Panc1 (cell line): ENCODE results near the gene VAMP5. TPM values are rescaled to one million over a fixed set of nuclear protein-coding genes. Genes with fewer than 3 reads are reported as not detected.

Experiments used
- ATAC-seq: fragments of 200-7000 bp; cut with Tn5 transposase; 2 replicates; pipeline ENCODE4 v1.9.1; 2020; ENCODE audit warnings: mild to moderate bottlenecking, moderate library complexity
- BruUV-seq: library from RNA; stranded (reverse); fragments of 400-500 nt; replicated peaks from 2 replicates; lab custom pipeline; 2021; lab: Mats Ljungman, UMichigan
- CTCF ChIA-PET: fragments of 300-600 bp; sonication (Branson Sonifier 250); formaldehyde crosslinking; loops from one replicate; lab custom pipeline; 2022; ENCODE audit warnings: antibody characterized with exemption; lab: Charles Lee
- POLR2A ChIA-PET: fragments of 300-600 bp; sonication (Branson Sonifier 250); formaldehyde crosslinking; loops from one replicate; lab custom pipeline; 2022; ENCODE audit warnings: antibody characterized with exemption; lab: Charles Lee
- DNase-seq: peaks from one replicate; pipeline ENCODE4 v3.0.0-alpha.2; 2010; ENCODE audit warnings: low read depth, low spot score
- H3K27ac ChIP-seq: 2 replicates; pipeline ENCODE4 v1.5.1; 2011; ENCODE audit warnings: mild to moderate bottlenecking, low read length, inconsistent platforms
- H3K27me3 ChIP-seq: fragments of 200-500 bp; sonication (Bioruptor generic); 2 replicates; pipeline ENCODE4 v1.6.0; 2014; ENCODE audit warnings: low read length, inconsistent platforms; ENCODE audit not compliant: control insufficient read depth, insufficient read depth
- H3K36me3 ChIP-seq: fragments of 200-500 bp; sonication (Bioruptor generic); 2 replicates; pipeline ENCODE4 v1.5.1; 2014; ENCODE audit warnings: inconsistent platforms, mild to moderate bottlenecking, low read length, moderate library complexity; ENCODE audit not compliant: control insufficient read depth, insufficient read depth
- H3K4me1 ChIP-seq: 2 replicates; pipeline ENCODE4 v1.5.1; 2011; ENCODE audit warnings: inconsistent platforms, mild to moderate bottlenecking, low read length, moderate library complexity; ENCODE audit not compliant: control insufficient read depth, insufficient read depth
- H3K4me3 ChIP-seq, 2 experiments: 2 replicates each; pipeline ENCODE4 v1.5.1; 2011 to 2012; ENCODE audit warnings: low read depth in 2 of 2, low read length in 2 of 2, mild to moderate bottlenecking in 2 of 2, inconsistent platforms in 1 of 2, moderate library complexity in 1 of 2
- H3K9me3 ChIP-seq: fragments of 200-500 bp; sonication (Bioruptor generic); 2 replicates; pipeline ENCODE4 v1.5.1; 2014; ENCODE audit warnings: low read depth, mild to moderate bottlenecking, inconsistent platforms, low read length, moderate library complexity; ENCODE audit not compliant: control insufficient read depth, insufficient read depth
- POLR2AphosphoS5 ChIP-seq: IDR thresholded peaks from 2 replicates; pipeline ENCODE4 v1.6.1; 2012; ENCODE audit warnings: mild to moderate bottlenecking, low read depth, low read length, moderate library complexity
- SIN3A ChIP-seq: IDR thresholded peaks from 2 replicates; pipeline ENCODE4 v1.6.1; 2012; ENCODE audit warnings: low read depth, mild to moderate bottlenecking, low read length, moderate library complexity, borderline replicate concordance; ENCODE audit not compliant: insufficient read depth
- TCF7L2 ChIP-seq: IDR thresholded peaks from 2 replicates; pipeline ENCODE4 v1.6.1; 2011; ENCODE audit warnings: mild to moderate bottlenecking, low read depth, low read length, inconsistent platforms
- in situ Hi-C: cut with HindIII; loops from 2 replicates; pipeline ENCODE4 v1.10.0; 2016; ENCODE audit warnings: low sequenced_read_pairs, low pct_unique_long_range_greater_than_20kb
- intact Hi-C: fragments of 100-400 bp; cut with micrococcal nuclease; formaldehyde crosslinking; loops from one replicate; pipeline ENCODE4 v1.10.0; 2022; ENCODE audit not compliant: unreplicated experiment
- total RNA-seq: library from RNA; stranded (reverse); gene quantifications from one replicate; pipeline ENCODE4 v1.2.1, GENCODE V29; 2021; ENCODE audit not compliant: unreplicated experiment
- TF ChIP-seq, protein P1 (sequence below): fragments of 450-650 bp; IDR thresholded peaks from 2 replicates; pipeline ENCODE4 v1.5.1; 2017; ENCODE audit warnings: mild to moderate bottlenecking
- TF ChIP-seq, protein P2 (sequence below), 2 experiments: IDR thresholded peaks; 2 replicates each; pipeline ENCODE4 v1.6.1; 2011 to 2012; ENCODE audit warnings: low read depth in 2 of 2, control low read depth in 1 of 2, low read length in 1 of 2, mild to moderate bottlenecking in 1 of 2, moderate library complexity in 1 of 2; ENCODE audit not compliant: insufficient read depth in 1 of 2

VAMP5 gene
- total RNA-seq, 1 experiment from 2014 or later = 21.3 TPM

DNA sequence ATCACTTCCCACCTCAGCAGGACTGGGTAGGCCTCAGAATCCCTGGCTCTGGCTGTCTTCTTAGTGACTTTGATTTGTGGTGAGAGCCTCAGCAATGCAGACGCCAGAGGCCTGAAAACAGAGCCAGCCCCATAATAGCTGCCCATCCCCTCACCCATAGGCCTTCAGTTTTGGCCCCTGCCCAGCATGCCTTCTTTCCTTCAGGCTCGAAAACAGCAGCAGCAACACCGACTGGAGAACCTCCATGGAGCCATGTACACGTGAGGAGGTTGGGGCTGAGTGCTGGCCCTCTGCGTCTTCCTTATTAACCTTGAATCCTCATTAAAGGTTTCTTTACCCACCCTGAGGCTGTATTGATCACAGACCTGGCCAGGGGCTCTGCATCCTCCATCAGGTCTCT lies 13.0 kb downstream of the VAMP5 start:
- TSS peak; percentile 81 for BruUV-seq
- Histone ChIP-seq H3K9me3 (no peaks in the 10 kb centered on the region), H3K4me3 (peak overlapping the region in 1 of 2 experiments; percentile 91; a peak in 2 of 4 replicates), H3K36me3 (peaks cover 2% of the 10 kb centered on the region; the same call in 1 of the 2 replicates), H3K27me3 (no peaks in the 10 kb centered on the region), H3K27ac (peak overlapping the region; percentile 96), H3K4me1 (peaks cover 44% of the 10 kb centered on the region)
- in situ Hi-C loops (no loop called here), intact Hi-C loops (no loop called here)
- no peak for ATAC-seq
- TF ChIP-seq, protein P1, sequence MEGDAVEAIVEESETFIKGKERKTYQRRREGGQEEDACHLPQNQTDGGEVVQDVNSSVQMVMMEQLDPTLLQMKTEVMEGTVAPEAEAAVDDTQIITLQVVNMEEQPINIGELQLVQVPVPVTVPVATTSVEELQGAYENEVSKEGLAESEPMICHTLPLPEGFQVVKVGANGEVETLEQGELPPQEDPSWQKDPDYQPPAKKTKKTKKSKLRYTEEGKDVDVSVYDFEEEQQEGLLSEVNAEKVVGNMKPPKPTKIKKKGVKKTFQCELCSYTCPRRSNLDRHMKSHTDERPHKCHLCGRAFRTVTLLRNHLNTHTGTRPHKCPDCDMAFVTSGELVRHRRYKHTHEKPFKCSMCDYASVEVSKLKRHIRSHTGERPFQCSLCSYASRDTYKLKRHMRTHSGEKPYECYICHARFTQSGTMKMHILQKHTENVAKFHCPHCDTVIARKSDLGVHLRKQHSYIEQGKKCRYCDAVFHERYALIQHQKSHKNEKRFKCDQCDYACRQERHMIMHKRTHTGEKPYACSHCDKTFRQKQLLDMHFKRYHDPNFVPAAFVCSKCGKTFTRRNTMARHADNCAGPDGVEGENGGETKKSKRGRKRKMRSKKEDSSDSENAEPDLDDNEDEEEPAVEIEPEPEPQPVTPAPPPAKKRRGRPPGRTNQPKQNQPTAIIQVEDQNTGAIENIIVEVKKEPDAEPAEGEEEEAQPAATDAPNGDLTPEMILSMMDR = no peak
- TF ChIP-seq TCF7L2 (no peak), SIN3A (no peak), POLR2AphosphoS5 (no peak)
- TF ChIP-seq, protein P2, sequence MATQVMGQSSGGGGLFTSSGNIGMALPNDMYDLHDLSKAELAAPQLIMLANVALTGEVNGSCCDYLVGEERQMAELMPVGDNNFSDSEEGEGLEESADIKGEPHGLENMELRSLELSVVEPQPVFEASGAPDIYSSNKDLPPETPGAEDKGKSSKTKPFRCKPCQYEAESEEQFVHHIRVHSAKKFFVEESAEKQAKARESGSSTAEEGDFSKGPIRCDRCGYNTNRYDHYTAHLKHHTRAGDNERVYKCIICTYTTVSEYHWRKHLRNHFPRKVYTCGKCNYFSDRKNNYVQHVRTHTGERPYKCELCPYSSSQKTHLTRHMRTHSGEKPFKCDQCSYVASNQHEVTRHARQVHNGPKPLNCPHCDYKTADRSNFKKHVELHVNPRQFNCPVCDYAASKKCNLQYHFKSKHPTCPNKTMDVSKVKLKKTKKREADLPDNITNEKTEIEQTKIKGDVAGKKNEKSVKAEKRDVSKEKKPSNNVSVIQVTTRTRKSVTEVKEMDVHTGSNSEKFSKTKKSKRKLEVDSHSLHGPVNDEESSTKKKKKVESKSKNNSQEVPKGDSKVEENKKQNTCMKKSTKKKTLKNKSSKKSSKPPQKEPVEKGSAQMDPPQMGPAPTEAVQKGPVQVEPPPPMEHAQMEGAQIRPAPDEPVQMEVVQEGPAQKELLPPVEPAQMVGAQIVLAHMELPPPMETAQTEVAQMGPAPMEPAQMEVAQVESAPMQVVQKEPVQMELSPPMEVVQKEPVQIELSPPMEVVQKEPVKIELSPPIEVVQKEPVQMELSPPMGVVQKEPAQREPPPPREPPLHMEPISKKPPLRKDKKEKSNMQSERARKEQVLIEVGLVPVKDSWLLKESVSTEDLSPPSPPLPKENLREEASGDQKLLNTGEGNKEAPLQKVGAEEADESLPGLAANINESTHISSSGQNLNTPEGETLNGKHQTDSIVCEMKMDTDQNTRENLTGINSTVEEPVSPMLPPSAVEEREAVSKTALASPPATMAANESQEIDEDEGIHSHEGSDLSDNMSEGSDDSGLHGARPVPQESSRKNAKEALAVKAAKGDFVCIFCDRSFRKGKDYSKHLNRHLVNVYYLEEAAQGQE (IDR thresholded peaks at IDR 0.05; ENCODE audit: insufficient read depth in 1 of 2, low read depth in 2 of 2, low read length in 1 of 2) = no peak
- DNase-seq = no peak
- ChIA-PET POLR2A (interaction anchor here (0.5 to 0.7 kb wide), 3 partner anchors 35 to 172 kb away, joined by 3 to 16 read pairs (median 12); no protein-coding TSS in a partner anchor), CTCF (interaction anchor here (0.6 kb wide), 1 partner anchor 48 kb away, joined by 4 read pairs; no protein-coding TSS in a partner anchor)

DNA sequence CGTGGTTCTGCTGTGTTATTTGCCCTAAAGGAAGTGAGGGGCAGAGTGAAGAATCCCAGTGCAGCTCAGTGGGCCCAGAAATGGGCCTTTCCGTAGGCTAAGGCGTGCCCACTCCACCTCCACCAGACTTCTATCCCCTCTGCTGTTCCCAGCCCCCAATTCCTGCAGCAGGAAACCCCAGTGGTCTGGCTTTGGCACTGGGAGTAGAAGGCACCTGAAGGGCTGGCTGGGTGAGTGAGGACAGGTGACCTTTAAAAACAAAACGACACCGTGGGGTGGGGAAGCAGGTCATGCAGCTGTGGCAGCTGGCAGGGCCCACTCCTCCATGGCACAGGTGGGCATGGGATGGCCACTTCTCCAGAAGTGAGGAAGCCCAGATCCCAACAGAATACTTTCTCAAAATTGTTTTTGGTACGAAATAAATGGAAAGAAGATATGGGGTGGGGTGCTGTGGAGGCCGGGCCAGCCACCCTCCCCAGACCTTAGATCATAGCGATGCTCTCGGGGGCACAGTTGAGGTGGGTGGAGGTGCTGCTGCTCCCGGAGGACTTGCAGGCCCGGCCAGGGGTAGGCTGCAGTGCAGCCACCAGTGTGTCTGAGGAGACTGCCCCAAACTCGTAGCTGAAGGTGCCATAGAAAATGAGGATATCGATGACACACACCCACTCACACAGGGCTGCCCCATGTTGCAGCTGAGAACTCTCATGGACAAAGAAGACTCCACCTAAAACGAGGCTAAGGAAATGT lies 14.5 kb downstream of the VAMP5 start:
- Histone ChIP-seq H3K36me3 (peaks cover 2% of the 10 kb centered on the region; the same call in 1 of the 2 replicates), H3K4me1 (peaks cover 44% of the 10 kb centered on the region), H3K9me3 (no peaks in the 10 kb centered on the region), H3K27ac (no peak overlapping the region), H3K27me3 (no peaks in the 10 kb centered on the region), H3K4me3 (no peak overlapping the region)
- TSS peak; percentile 23 for BruUV-seq
- CTCF ChIA-PET = no interaction called here
- in situ Hi-C loops = no loop called here
- POLR2A ChIA-PET = interaction anchor here (0.7 kb wide), 1 partner anchor 167 kb away, joined by 3 read pairs; no protein-coding TSS in a partner anchor
- TF ChIP-seq POLR2AphosphoS5 (no peak), SIN3A (no peak), TCF7L2 (no peak)
- TF ChIP-seq, protein P1 = no peak
- TF ChIP-seq, protein P2 (IDR thresholded peaks at IDR 0.05; ENCODE audit: insufficient read depth in 1 of 2, low read depth in 2 of 2, low read length in 1 of 2) = no peak
- intact Hi-C loops = no loop called here
- no peak for ATAC-seq
- no peak for DNase-seq
